GM19463 (cell line): ENCODE measurements around the gene CPSF4L.

Source experiments
- ATAC-seq: cut with Tn5 transposase; IDR thresholded peaks from one replicate; pipeline ENCODE4 v1.9.1; 2021; ENCODE audit warnings: mild to moderate bottlenecking, moderate library complexity; ENCODE audit not compliant: unreplicated experiment

Gene CPSF4L

DNA sequence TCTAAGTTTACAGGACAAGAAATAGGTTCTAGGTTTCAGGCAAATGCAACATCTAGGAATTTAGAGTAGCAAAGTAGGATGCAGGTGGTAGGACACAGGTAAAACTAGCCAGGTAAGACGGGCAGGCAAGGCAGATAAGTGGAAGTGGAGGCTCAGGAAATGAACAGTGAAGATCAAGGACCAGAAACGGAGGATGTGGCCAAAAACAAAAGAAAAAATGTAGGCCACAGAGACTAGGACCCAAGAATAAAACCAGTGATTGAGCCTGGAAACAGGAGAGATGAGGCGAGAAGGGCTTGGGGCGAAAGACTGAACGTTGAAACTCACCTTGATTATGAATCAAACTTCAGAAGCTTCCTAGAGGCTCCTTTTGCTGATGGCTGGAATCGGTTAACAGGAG lies 24.0 kb downstream of the CPSF4L start:
- no peak for ATAC-seq

- ATAC-seq, result no peak
Measured at GRCh38 chr17:73234736-73235135, 26.9 kb downstream of the CPSF4L start.

DNA sequence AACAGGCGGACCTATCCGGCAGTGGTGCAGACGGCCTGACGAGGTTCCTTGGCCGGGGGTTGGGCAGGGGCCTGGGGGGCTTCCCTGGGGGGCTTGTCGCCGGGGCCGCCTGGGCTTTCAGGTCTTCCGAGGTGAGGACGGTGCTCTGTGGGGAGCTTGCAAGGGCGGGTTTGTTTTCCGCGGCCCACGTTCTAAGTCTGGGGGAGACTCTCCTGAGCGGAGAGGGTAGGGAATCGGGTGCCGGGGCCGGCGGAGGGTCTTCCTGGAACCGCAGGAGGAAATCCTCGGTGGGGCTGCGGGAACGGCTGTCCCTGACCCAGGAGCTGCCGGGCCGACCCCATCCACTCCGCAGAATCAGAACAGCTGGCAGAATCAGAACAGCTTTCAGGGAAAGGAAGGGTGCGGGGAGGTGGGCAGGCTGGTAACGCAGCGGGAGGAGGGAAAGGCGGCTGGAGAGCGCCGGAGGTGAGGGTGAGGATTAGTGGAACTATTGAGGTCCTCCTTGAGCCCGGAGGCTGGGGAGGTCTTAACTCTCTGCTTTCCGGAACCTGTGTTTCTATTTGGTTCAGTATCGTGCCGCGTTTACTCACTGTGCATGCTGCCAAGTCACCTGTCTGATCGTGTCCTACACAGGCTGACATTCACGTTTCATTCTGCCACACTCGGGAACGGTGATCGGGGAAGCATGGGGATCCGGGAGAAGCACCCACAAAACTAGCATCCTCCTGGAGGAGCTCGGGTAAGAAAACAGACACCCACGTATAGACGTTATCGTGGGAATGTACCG lies 28.9 kb downstream of the CPSF4L start:
- ATAC-seq, result peak; percentile 29

- ATAC-seq, result peak; percentile 79
Measured at GRCh38 chr17:73231841-73232586, 29.7 kb downstream of the CPSF4L start.

DNA sequence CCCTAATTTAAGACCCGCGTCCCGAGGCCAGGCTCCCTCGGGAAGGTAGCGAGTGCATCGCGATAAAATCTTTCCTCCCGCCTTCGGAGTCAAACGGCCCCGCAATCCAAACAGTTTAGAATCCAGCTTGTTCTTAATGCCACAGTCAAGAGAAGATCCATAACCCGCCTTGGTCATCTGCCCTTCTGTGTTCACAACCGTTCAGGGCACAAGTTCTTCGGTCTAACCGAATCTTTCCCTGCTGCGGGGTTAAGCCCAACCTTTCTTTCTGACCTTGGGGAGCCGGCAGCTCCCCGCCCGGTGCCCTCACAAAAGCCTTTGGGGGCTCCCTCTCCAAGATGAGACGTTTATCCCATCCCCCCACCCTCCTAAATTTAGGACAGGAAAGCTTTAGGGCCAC lies 30.3 kb downstream of the CPSF4L start:
- no peak for ATAC-seq

- ATAC-seq, result no peak
Measured at GRCh38 chr17:73230088-73230487, 31.6 kb downstream of the CPSF4L start.

DNA sequence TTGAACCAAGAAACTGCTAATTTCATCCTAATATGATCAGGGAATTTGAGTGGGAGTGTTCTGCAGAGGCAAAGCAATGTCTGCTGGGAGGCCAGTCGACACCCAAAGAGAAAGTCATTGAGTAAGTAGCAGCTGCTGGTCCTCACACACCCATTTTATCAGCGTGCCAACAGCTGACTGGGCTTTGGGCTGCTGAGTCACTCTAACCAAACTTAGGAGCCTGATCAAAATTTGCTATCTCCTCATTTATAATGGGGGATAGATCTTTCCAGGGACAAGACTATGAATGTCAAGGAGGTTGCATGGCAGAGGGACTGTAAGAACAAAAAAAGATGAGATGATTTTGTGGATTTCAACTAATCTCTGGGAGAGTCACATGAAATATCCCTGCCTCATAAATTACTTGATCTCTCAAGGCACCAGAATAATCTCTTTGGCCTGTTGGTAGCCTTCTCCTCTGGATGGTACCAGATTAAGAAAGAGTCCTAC lies 32.9 kb downstream of the CPSF4L start:
- no peak for ATAC-seq

GRCh38 chr17:73227944-73228343 lies 33.7 kb downstream of the CPSF4L start:
- ATAC-seq, result no peak

GRCh38 chr17:73227379-73227778 lies 34.3 kb downstream of the CPSF4L start:
- ATAC-seq, result no peak

GRCh38 chr17:73226556-73227172 lies 35.0 kb downstream of the CPSF4L start:
- ATAC-seq, result no peak

GRCh38 chr17:73224663-73225305 lies 36.9 kb downstream of the CPSF4L start:
- ATAC-seq, result no peak

GRCh38 chr17:73224237-73224636 lies 37.4 kb downstream of the CPSF4L start:
- no peak for ATAC-seq

- no peak for ATAC-seq
Measured at GRCh38 chr17:73223626-73224230, 38.0 kb downstream of the CPSF4L start.

DNA sequence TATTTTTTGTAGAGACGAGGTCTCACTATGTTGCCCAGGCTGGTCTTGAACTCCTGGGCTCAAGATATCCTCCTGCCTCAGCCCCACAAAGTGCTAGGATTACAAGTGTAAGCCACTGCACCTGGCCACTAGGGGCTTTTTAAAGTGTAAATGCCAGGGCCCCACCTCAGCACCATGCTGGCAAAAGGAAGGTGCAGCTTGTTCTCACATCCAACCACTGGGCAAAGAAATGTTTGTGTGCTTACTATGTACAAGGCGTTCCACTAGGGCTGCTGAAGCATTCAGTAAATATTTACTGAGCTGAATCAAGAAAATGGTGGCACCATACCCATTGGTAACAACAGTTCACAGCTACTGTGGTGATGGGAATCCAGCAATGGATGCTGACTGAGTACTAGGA lies 46.2 kb downstream of the CPSF4L start:
- no peak for ATAC-seq

DNA sequence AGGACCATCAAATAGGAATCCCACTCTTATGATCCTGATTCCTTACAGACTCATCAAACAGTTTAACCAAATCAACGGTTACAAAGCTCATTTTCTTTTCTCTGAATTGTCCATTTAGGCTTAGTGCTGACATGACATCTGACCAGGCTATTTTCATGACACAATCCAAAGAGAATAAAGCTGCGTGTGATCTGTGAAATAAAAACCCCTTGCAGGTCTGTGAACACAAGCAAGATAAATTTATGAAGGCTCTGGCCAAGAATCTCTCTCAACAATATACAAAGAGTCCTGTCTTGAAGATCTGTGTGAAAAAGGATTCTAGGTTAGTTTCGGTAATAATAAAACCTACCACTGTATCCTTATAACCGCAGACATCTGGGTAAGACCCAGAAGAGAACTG lies 46.8 kb downstream of the CPSF4L start:
- ATAC-seq, result no peak

DNA sequence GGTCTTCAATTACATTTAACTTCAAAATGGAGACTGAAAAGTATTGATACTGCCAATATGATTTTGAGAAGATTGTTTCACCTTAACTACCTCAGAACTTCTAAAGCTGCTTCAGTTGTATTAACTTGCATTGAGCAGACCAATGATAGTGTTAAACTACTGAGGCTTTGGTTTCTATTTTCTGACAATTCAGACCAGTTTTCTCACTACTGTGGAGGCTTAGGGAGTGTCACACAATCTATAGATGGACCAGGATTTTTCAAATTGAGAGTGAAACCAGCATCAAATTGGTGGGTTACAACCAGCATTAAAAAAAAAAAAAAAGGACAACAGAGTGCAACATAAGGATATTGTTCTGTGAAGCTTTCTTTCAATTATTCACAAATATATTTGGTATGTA lies 47.7 kb downstream of the CPSF4L start:
- ATAC-seq, result no peak

DNA sequence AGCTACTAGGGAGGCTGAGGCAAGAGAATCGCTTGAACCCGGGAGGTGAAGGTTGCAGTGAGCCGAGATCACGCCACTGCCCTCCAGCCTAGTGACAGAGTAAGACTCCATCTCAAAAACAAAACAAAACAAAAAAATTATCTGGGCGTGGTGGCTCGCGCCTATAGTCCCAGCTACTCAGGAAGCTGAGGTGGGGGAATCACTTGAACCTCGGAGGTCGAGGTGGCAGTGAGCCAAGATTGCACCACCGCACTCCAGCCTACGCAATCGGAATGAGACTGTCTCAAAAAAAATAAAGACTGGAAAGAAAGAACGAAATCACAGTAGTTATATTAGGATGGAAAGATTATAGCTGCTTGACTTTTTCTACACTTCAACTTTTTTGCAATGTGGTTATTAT lies 49.9 kb downstream of the CPSF4L start:
- no peak for ATAC-seq

DNA sequence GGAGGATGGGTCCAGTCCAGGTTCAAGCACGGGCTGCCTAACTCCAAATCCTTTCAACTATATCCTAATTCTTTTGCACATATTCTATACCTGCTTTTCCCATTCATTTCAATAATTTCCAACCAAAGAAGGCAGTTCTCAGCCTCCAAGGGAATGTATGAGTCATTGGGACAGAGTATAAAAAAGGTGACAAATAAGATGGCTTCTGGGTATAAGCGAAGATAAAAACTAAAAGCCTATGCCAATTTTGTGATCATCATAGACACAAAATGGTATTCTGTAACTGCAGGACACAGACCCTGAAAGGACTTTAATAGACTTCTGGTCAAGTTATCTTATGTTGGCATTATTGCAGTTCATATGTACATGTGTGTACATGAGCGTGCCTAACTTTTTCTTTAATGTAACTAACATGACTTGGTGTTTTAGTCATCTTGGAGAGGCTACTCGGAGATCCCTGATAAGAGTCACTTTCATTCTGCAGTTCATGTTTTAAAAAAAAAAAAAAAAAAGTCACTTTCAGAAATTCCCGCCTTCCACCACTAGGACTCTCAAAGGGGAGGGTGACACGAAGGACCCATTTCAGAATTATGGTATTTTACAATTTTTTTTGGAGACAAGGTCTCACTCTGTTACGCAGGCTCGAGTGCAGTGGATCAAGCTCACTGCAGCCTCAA lies 51.5 kb downstream of the CPSF4L start:
- ATAC-seq, result no peak

- no peak for ATAC-seq
Measured at GRCh38 chr17:73209436-73209835, 52.2 kb downstream of the CPSF4L start.

DNA sequence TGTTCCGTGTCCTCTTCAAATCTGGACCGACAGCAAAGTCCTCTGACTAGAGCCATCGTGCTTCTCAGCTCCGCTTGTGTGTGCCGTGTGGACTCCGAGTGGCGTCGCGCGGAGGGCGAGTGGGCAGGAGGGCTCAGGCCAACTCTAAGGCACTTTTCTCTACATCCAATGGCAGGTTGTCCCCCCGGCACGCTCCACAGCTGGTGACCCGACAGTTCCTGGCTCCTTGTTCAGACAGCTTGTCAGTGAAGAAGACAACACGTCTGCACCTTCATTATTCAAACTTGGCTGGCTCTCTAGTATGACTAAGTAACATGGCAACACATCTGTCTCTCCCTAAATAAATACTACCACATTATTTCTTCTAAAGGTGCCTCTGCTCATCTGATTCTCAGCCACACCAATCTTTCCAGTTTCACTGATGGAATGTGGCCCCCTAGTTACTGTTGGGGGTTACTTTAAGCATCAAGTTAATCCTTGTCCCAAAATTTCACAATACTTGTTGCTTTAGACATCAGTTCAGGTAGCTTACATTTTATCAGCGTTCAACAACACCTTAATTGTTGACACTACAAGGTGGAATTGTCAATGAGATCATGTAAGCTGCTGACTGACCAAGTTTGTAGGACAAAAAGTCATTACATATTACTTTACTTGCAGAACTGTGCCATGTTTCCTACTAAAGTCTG lies 53.4 kb downstream of the CPSF4L start:
- ATAC-seq, result no peak
